Spleen (tissue), 11 donors: Measurements from ENCODE around the gene LRR1. TPM values are rescaled to one million over a fixed set of nuclear protein-coding genes. Genes with fewer than 3 reads are reported as not detected.

ENCODE experiments used
- DNase-seq: peaks from one replicate; pipeline ENCODE4 v3.0.0-alpha.2; 2020
- H3K27ac ChIP-seq, 8 donors: fragments of 200-600 bp; sonication (generic) in 7 of 8; 1 replicate in 4 of 8; 2 replicates in 4 of 8; pipeline versions ENCODE4 v1.5.0 to v1.8.0; 2016 to 2021; ENCODE audit warnings: inconsistent platforms in 4 of 8, mild to moderate bottlenecking in 4 of 8, moderate library complexity in 1 of 8
- H3K27me3 ChIP-seq, 7 donors: fragments of 200-600 bp; sonication (generic) in 6 of 7; replicated peaks in 1 of 7; 1 replicate in 4 of 7; 2 replicates in 3 of 7; pipeline versions ENCODE4 v1.5.0 to v1.8.0; 2016 to 2021; ENCODE audit warnings: inconsistent platforms in 3 of 7, mild to moderate bottlenecking in 1 of 7
- H3K36me3 ChIP-seq, 6 donors: fragments of 200-600 bp; sonication (generic) in 5 of 6; 1 replicate in 4 of 6; 2 replicates in 2 of 6; pipeline versions ENCODE4 v1.5.0 to v1.8.0; 2016 to 2021; ENCODE audit warnings: inconsistent platforms in 2 of 6
- H3K4me1 ChIP-seq, 6 donors: fragments of 200-600 bp; sonication (generic) in 5 of 6; 1 replicate in 3 of 6; 2 replicates in 3 of 6; pipeline versions ENCODE4 v1.5.0 to v1.8.0; 2016 to 2021; ENCODE audit warnings: inconsistent platforms in 3 of 6
- H3K4me3 ChIP-seq, 8 donors: fragments of 200-600 bp; sonication (generic) in 7 of 8; 1 replicate in 4 of 8; 2 replicates in 4 of 8; pipeline versions ENCODE4 v1.5.0 to v1.8.0; 2016 to 2021; ENCODE audit warnings: inconsistent platforms in 4 of 8, mild to moderate bottlenecking in 4 of 8, moderate library complexity in 2 of 8
- H3K9me3 ChIP-seq, 8 donors: fragments of 200-600 bp; sonication (generic) in 7 of 8; 1 replicate in 4 of 8; 2 replicates in 4 of 8; pipeline versions ENCODE4 v1.5.0 to v1.8.0; 2016 to 2021; ENCODE audit warnings: inconsistent platforms in 4 of 8
- CTCF ChIP-seq, 11 experiments: fragments of 200-600 bp in 7 of 11; fragments of 450-650 bp in 4 of 11; sonication (generic) in 4 of 11; IDR thresholded peaks in 8 of 11; conservative IDR thresholded peaks in 3 of 11; 1 replicate in 7 of 11; 2 replicates in 4 of 11; pipeline versions ENCODE4 v1.4.0 to v1.8.0; 2016 to 2021; ENCODE audit warnings: antibody characterized with exemption in 11 of 11, inconsistent platforms in 4 of 11, mild to moderate bottlenecking in 1 of 11
- POLR2A ChIP-seq, 3 donors: fragments of 450-650 bp; IDR thresholded peaks; one replicate each; pipeline ENCODE4 v1.5.1; 2017; ENCODE audit warnings: antibody characterized with exemption in 3 of 3, mild to moderate bottlenecking in 1 of 3
- POLR2AphosphoS5 ChIP-seq, 3 donors: sonication (generic); formaldehyde crosslinking; IDR thresholded peaks; one replicate each; pipeline ENCODE4 v1.5.1; 2017; ENCODE audit warnings: antibody characterized with exemption in 3 of 3
- WGBS, 5 donors: extraction: QIAGEN DNeasy Blood & Tissue Kit in 3 of 5; methylation state at CpG; one replicate each; pipeline versions ENCODE4 v1.1.5 to v1.1.7; 2013 to 2018; 5-methylcytosine and 5-hydroxymethylcytosine counted together
- intact Hi-C: fragments of 100-400 bp; cut with DNase I; formaldehyde crosslinking; loops from one replicate; pipeline ENCODE4 v1.15.0; 2023; ENCODE audit warnings: low total_unique reads
- polyA plus RNA-seq, 3 donors: library from polyadenylated mRNA; stranded (reverse); fragments of 200-250 nt; gene quantifications; one replicate each; pipeline ENCODE4 v1.2.1, GENCODE V29; 2013
- total RNA-seq, 7 donors: library from RNA; depleted of rRNA in 3 of 7; stranded (reverse); fragments of >200 nt in 3 of 7; fragmentation: NEBNext Ultra II Directional in 4 of 7; extraction: Animal tissue kit (Norgen Biotek cat#: 25700) in 4 of 7; gene quantifications; one replicate each; pipeline versions ENCODE4 v1.1.0 to v1.2.1, GENCODE V29; 2016 to 2021
- donor health status: healthy with polysubstance abuse.
- donor health status: DM: no; HTN: no; CAD: no; lungs with moderate emphysema.
- donor health status: DM: no; HTN: no; CAD: no.
- donor health status: Bipolar disorder and iron deficiency.
- donor health status: healthy.
- donor health status: DM: no; HTN: no; CAD: no.
- donor health status: DM: yes; HTN: yes; CAD: no.

LRR1 gene
- total and polyA plus RNA-seq, 10 donors, result 8.8 to 16.5 (median 11.7) TPM

GRCh38 chr14:49585803-49586672 is 12.7 kb upstream of the LRR1 start, which contains the start of gene RPS29:
RPS29 (minus strand) TSS chr14:49586380; CDS start chr14:49586346, 34 bp downstream.
- Histone ChIP-seq H3K4me3 (peak within 1 kb of the TSS; percentile 68 to 95 (median 86)), H3K4me1 (peaks cover 21 to 55% (median 44%) of the 10 kb centered on the region in 6 donors), H3K27me3 (no peaks in the 10 kb centered on the region), H3K27ac (peak within 1 kb of the TSS; percentile 91 to 98 (median 96)), H3K9me3 (no peaks in the 10 kb centered on the region), H3K36me3 (peaks cover 0 to 39% (median 21%) of the 10 kb centered on the region in 6 donors)
- peak; percentile 98 for DNase-seq
- intact Hi-C loops, result no loop called here
- TF ChIP-seq POLR2A (IDR thresholded peaks at IDR 0.05) (peak in 2 of 3 donors; percentile 73 to 75), POLR2AphosphoS5 (IDR thresholded peaks at IDR 0.05) (peak; percentile 94 to 99 (median 95)), CTCF (IDR thresholded peaks at IDR 0.05 in 8 of 11, conservative IDR thresholded peaks at IDR 0.05 in 3 of 11) (no peak)
- 0 to 1% (median 0%) methylated on average over 31 to 54 of the region's 55 CpGs for WGBS, 5 donors

GRCh38 chr14:49586673-49587460 is 11.9 kb upstream of the LRR1 start:
- Histone ChIP-seq H3K4me3 (peak overlapping the region; percentile 16 to 95 (median 82)), H3K9me3 (no peaks in the 10 kb centered on the region), H3K27ac (peak overlapping the region; percentile 91 to 98 (median 96)), H3K36me3 (peaks cover 0 to 31% (median 21%) of the 10 kb centered on the region in 6 donors), H3K4me1 (peaks cover 21 to 47% (median 41%) of the 10 kb centered on the region in 6 donors), H3K27me3 (no peaks in the 10 kb centered on the region)
- intact Hi-C loops, result no loop called here
- 1 to 5% (median 2%) methylated on average over 11 to 14 of the region's 21 CpGs for WGBS, 5 donors
- TF ChIP-seq POLR2AphosphoS5 (IDR thresholded peaks at IDR 0.05), result no peak
- TF ChIP-seq POLR2A (IDR thresholded peaks at IDR 0.05), result no peak
- TF ChIP-seq CTCF (IDR thresholded peaks at IDR 0.05 in 8 of 11, conservative IDR thresholded peaks at IDR 0.05 in 3 of 11), result peak; percentile 64 to 90 (median 79)
- no peak for DNase-seq

GRCh38 chr14:49589387-49589786 is 9.4 kb upstream of the LRR1 start:
- Histone ChIP-seq H3K9me3 (no peaks in the 10 kb centered on the region), H3K4me1 (peaks cover 6 to 38% (median 20%) of the 10 kb centered on the region in 6 donors), H3K27ac (no peak overlapping the region), H3K4me3 (no peak overlapping the region), H3K36me3 (peaks cover 0 to 6% (median 1%) of the 10 kb centered on the region in 6 donors), H3K27me3 (no peaks in the 10 kb centered on the region)
- TF ChIP-seq POLR2A (IDR thresholded peaks at IDR 0.05), result no peak
- TF ChIP-seq CTCF (IDR thresholded peaks at IDR 0.05 in 8 of 11, conservative IDR thresholded peaks at IDR 0.05 in 3 of 11), result no peak
- no peak for TF ChIP-seq POLR2AphosphoS5 (IDR thresholded peaks at IDR 0.05)
- WGBS, 5 donors, result 92 to 96% (median 95%) methylated on average over 3 of the region's 3 CpGs
- no peak for DNase-seq
- intact Hi-C loops, result no loop called here
